H9 (cell line): ENCODE data around the gene CLCNKA. TPM values are rescaled to one million over a fixed set of nuclear protein-coding genes. Genes with fewer than 3 reads are reported as not detected.

Source experiments
- DNase-seq: peaks from one replicate; pipeline ENCODE4 v3.0.0-alpha.2; 2017
- H2AFZ ChIP-seq: one replicate; pipeline ENCODE4 v1.6.1; 2013; ENCODE audit warnings: mild to moderate bottlenecking, low read length, control low read depth, moderate library complexity
- H2AK5ac ChIP-seq: 2 replicates; pipeline ENCODE4 v1.6.1; 2013; ENCODE audit warnings: low read length, control low read depth, mixed read lengths; ENCODE audit not compliant: insufficient read length
- H2BK120ac ChIP-seq: one replicate; pipeline ENCODE4 v1.6.1; 2013; ENCODE audit warnings: low read depth, mild to moderate bottlenecking, low read length, control low read depth, inconsistent platforms; ENCODE audit not compliant: poor library complexity, severe bottlenecking
- H2BK12ac ChIP-seq: 2 replicates; pipeline ENCODE4 v1.6.1; 2013; ENCODE audit warnings: low read length, control low read depth, mixed read lengths, low read depth; ENCODE audit not compliant: insufficient read length
- H2BK15ac ChIP-seq: 2 replicates; pipeline ENCODE4 v1.6.1; 2013; ENCODE audit warnings: low read depth, low read length, control low read depth
- H2BK20ac ChIP-seq: one replicate; pipeline ENCODE4 v1.6.1; 2013; ENCODE audit warnings: low read depth, mild to moderate bottlenecking, low read length, control low read depth, inconsistent platforms; ENCODE audit not compliant: poor library complexity, severe bottlenecking
- H2BK5ac ChIP-seq: 2 replicates; pipeline ENCODE4 v1.6.1; 2013; ENCODE audit warnings: low read length, control low read depth, mixed read lengths; ENCODE audit not compliant: insufficient read length
- H3K14ac ChIP-seq: 2 replicates; pipeline ENCODE4 v1.6.1; 2013; ENCODE audit warnings: low read length, control low read depth; ENCODE audit not compliant: insufficient read depth
- H3K18ac ChIP-seq: 2 replicates; pipeline ENCODE4 v1.6.1; 2013; ENCODE audit warnings: low read depth, mild to moderate bottlenecking, mixed read lengths, low read length, control low read depth; ENCODE audit not compliant: insufficient read length
- H3K23ac ChIP-seq: 2 replicates; pipeline ENCODE4 v1.6.1; 2013; ENCODE audit warnings: low read length, control low read depth, mixed read lengths, low read depth; ENCODE audit not compliant: insufficient read length
- H3K23me2 ChIP-seq: 2 replicates; pipeline ENCODE4 v1.6.1; 2013; ENCODE audit warnings: low read depth, mild to moderate bottlenecking, mixed read lengths, low read length, control low read depth; ENCODE audit not compliant: insufficient read length, poor library complexity, severe bottlenecking
- H3K27ac ChIP-seq: 2 replicates; pipeline ENCODE4 v1.5.1; 2013; ENCODE audit warnings: low read length, control low read depth, mixed read lengths, low read depth; ENCODE audit not compliant: insufficient read length
- H3K27me3 ChIP-seq: 2 replicates; pipeline ENCODE4 v1.6.1; 2013; ENCODE audit warnings: low read length, control low read depth, inconsistent platforms; ENCODE audit not compliant: insufficient read depth
- H3K4ac ChIP-seq: 2 replicates; pipeline ENCODE4 v1.6.1; 2013; ENCODE audit warnings: low read depth, mild to moderate bottlenecking, control low read depth, inconsistent platforms, low read length, moderate library complexity
- H3K4me1 ChIP-seq: 2 replicates; pipeline ENCODE4 v1.6.1; 2013; ENCODE audit warnings: low read length, control low read depth, inconsistent platforms; ENCODE audit not compliant: insufficient read depth
- H3K4me2 ChIP-seq: 2 replicates; pipeline ENCODE4 v1.6.1; 2013; ENCODE audit warnings: low read length, control low read depth, mixed read lengths; ENCODE audit not compliant: insufficient read length, insufficient read depth
- H3K56ac ChIP-seq: 2 replicates; pipeline ENCODE4 v1.6.1; 2013; ENCODE audit warnings: low read depth, mild to moderate bottlenecking, mixed read lengths, low read length, control low read depth; ENCODE audit not compliant: insufficient read length
- H3K79me1 ChIP-seq: 2 replicates; pipeline ENCODE4 v1.6.1; 2013; ENCODE audit warnings: low read depth, mild to moderate bottlenecking, moderate library complexity, low read length, control low read depth, inconsistent platforms; ENCODE audit not compliant: insufficient read depth, poor library complexity, severe bottlenecking
- H3K79me2 ChIP-seq: 2 replicates; pipeline ENCODE4 v1.6.1; 2013; ENCODE audit warnings: low read length, control low read depth, inconsistent platforms; ENCODE audit not compliant: insufficient read depth
- H3K9ac ChIP-seq: 2 replicates; pipeline ENCODE4 v1.6.1; 2013; ENCODE audit warnings: low read length, control low read depth, mixed read lengths; ENCODE audit not compliant: insufficient read length; ENCODE audit errors: extremely low read depth
- H3K9me3 ChIP-seq: one replicate; pipeline ENCODE4 v1.6.1; 2013; ENCODE audit warnings: low read depth, low read length, inconsistent platforms; ENCODE audit not compliant: control insufficient read depth
- H3T11ph ChIP-seq: one replicate; pipeline ENCODE4 v1.6.1; 2013; ENCODE audit warnings: mild to moderate bottlenecking, low read length, control low read depth, inconsistent platforms
- H4K20me1 ChIP-seq: one replicate; pipeline ENCODE4 v1.6.1; 2013; ENCODE audit not compliant: control insufficient read depth, insufficient read length, insufficient read depth
- H4K5ac ChIP-seq: 2 replicates; pipeline ENCODE4 v1.6.1; 2013; ENCODE audit warnings: low read depth, mild to moderate bottlenecking, mixed read lengths, low read length, control low read depth; ENCODE audit not compliant: insufficient read length
- H4K8ac ChIP-seq: replicated peaks from 2 replicates; pipeline ENCODE4 v1.6.1; 2013; ENCODE audit warnings: low read length, control low read depth, mixed read lengths, low read depth; ENCODE audit not compliant: insufficient read length
- H4K91ac ChIP-seq: 2 replicates; pipeline ENCODE4 v1.6.1; 2013; ENCODE audit warnings: low read depth, mild to moderate bottlenecking, moderate library complexity, mixed read lengths, low read length, control low read depth; ENCODE audit not compliant: insufficient read length
- H3K27ac Mint-ChIP-seq, 3 experiments: 2 replicates in 2 of 3; 3 replicates in 1 of 3; pipeline ENCODE4 v1.8.0; 2020 to 2021; ENCODE audit warnings: mixed read lengths in 3 of 3, mild to moderate bottlenecking in 1 of 3, moderate library complexity in 1 of 3
- H3K27me3 Mint-ChIP-seq: 2 replicates; pipeline ENCODE4 v1.8.0; 2021; ENCODE audit warnings: low read depth, mild to moderate bottlenecking, moderate library complexity, mixed read lengths
- H3K36me3 Mint-ChIP-seq, 3 experiments: 2 replicates in 2 of 3; 3 replicates in 1 of 3; pipeline ENCODE4 v1.8.0; 2020 to 2021; ENCODE audit warnings: low read depth in 3 of 3, mixed read lengths in 3 of 3; ENCODE audit not compliant: insufficient read depth in 1 of 3
- H3K4me1 Mint-ChIP-seq, 2 experiments: 2 replicates each; pipeline ENCODE4 v1.8.0; 2020; ENCODE audit warnings: mixed read lengths in 2 of 2
- H3K4me3 Mint-ChIP-seq, 2 experiments: 2 replicates in 1 of 2; 3 replicates in 1 of 2; pipeline ENCODE4 v1.8.0; 2020 to 2021; ENCODE audit warnings: mild to moderate bottlenecking in 2 of 2, mixed read lengths in 2 of 2, moderate library complexity in 1 of 2
- H3K9me3 Mint-ChIP-seq, 2 experiments: 2 replicates in 1 of 2; 3 replicates in 1 of 2; pipeline ENCODE4 v1.8.0; 2020; ENCODE audit warnings: mild to moderate bottlenecking in 2 of 2, mixed read lengths in 2 of 2, moderate library complexity in 1 of 2
- CTCF ChIP-seq: fragments of 200-600 bp; sonication (generic); conservative IDR thresholded peaks from 3 replicates; pipeline ENCODE4 v1.8.0; 2021; ENCODE audit warnings: antibody characterized with exemption, mild to moderate bottlenecking
- whole genome bisulfite sequencing: extraction: QIAGEN DNeasy Blood & Tissue Kit; methylation state at CpG from one replicate; pipeline ENCODE4 v1.1.7; 2013; ENCODE audit warnings: missing lambda C conversion rate, low lambda C conversion rate, mixed read lengths; ENCODE audit not compliant: insufficient read length; ENCODE audit errors: extremely low coverage; 5-methylcytosine and 5-hydroxymethylcytosine counted together
- total RNA-seq: library from RNA; stranded (reverse); gene quantifications from 2 replicates; pipeline ENCODE4 v1.2.1, GENCODE V29; 2021

CLCNKA gene
- total RNA-seq, 1 experiment from 2014 or later: 0.98 TPM

- peaks cover 36% of the 10 kb centered on the region for H3K27me3 Mint-ChIP-seq
- H3K79me2 ChIP-seq: no peaks in the 10 kb centered on the region
- H3K4me1 ChIP-seq: 0 out of 2 replicates have a peak, but pooled peaks cover 4% of the 10 kb centered on the region
- H3K23ac ChIP-seq: no peak overlapping the region
- H2BK15ac ChIP-seq: no peak overlapping the region
- no peaks in the 10 kb centered on the region for H3K27me3 ChIP-seq
- no peak for TF ChIP-seq CTCF
- H3K4me3 Mint-ChIP-seq: no peak overlapping the region; a peak in 1 of 5 replicates
- no peak overlapping the region for H2BK20ac ChIP-seq
- H4K91ac ChIP-seq: no peak overlapping the region
- no peaks in the 10 kb centered on the region for H3K79me1 ChIP-seq
- H2BK12ac ChIP-seq: no peak overlapping the region
- no peak overlapping the region for H2BK120ac ChIP-seq
- H3K4ac ChIP-seq: no peak overlapping the region
- H3K27ac ChIP-seq: no peak overlapping the region
- no peak overlapping the region for H3K18ac ChIP-seq
- no peak for DNase-seq
- no peak overlapping the region for H3K14ac ChIP-seq
- no peaks in the 10 kb centered on the region for H3K23me2 ChIP-seq
- no peak overlapping the region for H2AFZ ChIP-seq
- H3K9me3 ChIP-seq: no peaks in the 10 kb centered on the region
- H2AK5ac ChIP-seq: no peak overlapping the region
- H3K56ac ChIP-seq: no peak overlapping the region
- no peak overlapping the region for H3T11ph ChIP-seq
- no peaks in the 10 kb centered on the region for H3K9me3 Mint-ChIP-seq
- H4K8ac ChIP-seq: no peak overlapping the region
- H3K9ac ChIP-seq: no peak overlapping the region
- H4K5ac ChIP-seq: no peak overlapping the region
- H3K4me2 ChIP-seq: no peak overlapping the region
- no peak overlapping the region for H3K27ac Mint-ChIP-seq
- H4K20me1 ChIP-seq: no peaks in the 10 kb centered on the region
- H3K36me3 Mint-ChIP-seq: no peaks in the 10 kb centered on the region
- peaks cover 24 to 52% of the 10 kb centered on the region in 2 experiments for H3K4me1 Mint-ChIP-seq
- WGBS: no CpG with 5 or more reads among the region's 4 CpGs
- H2BK5ac ChIP-seq: no peak overlapping the region
Measured at GRCh38 chr1:16018308-16018707, 3.5 kb upstream of the CLCNKA start.
